ENCODE data around the gene PPP4R3B.

The PPP4R3B gene

GRCh38 chr2:55627915-55628314 is 10.5 kb upstream of the PPP4R3B start:
- Histone ChIP-seq H3K4me3 (ENCODE audit: low read depth, low read length) (no peak overlapping the region), H3K27me3 (ENCODE audit: insufficient read depth, low read depth, severe bottlenecking) (no peaks in the 10 kb centered on the region), H3K27ac (no peak overlapping the region), H3K9me3 (ENCODE audit: severe bottlenecking) (no peaks in the 10 kb centered on the region), H3K36me3 (peaks cover 15% of the 10 kb centered on the region)
- DNase-seq: no peak
- TF ChIP-seq, protein P1, sequence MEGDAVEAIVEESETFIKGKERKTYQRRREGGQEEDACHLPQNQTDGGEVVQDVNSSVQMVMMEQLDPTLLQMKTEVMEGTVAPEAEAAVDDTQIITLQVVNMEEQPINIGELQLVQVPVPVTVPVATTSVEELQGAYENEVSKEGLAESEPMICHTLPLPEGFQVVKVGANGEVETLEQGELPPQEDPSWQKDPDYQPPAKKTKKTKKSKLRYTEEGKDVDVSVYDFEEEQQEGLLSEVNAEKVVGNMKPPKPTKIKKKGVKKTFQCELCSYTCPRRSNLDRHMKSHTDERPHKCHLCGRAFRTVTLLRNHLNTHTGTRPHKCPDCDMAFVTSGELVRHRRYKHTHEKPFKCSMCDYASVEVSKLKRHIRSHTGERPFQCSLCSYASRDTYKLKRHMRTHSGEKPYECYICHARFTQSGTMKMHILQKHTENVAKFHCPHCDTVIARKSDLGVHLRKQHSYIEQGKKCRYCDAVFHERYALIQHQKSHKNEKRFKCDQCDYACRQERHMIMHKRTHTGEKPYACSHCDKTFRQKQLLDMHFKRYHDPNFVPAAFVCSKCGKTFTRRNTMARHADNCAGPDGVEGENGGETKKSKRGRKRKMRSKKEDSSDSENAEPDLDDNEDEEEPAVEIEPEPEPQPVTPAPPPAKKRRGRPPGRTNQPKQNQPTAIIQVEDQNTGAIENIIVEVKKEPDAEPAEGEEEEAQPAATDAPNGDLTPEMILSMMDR (IDR thresholded peaks at IDR 0.05; ENCODE audit: low read depth, low read length): no peak

DNA sequence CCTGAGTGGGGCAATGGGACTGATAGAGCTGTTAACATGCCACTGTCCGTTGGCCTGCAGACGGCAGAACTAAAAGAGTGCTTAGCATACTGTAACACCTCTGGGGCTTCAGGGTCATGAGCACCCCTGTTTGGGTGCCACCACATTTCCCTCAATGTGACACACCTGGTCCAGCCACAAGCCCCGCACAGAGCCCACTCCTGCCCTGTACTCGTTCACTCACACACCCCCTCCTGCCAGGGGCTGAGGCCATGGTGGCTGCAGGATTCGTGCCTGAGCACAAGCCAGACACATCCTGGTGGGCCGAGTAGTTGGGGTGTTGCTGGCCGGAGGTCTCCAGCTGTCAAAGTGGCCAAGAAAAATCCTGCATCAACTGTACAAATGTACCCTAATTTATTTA is 4.4 kb upstream of the PPP4R3B start:
- no peak overlapping the region for H3K27ac ChIP-seq
- peaks cover 9% of the 10 kb centered on the region for H3K36me3 ChIP-seq
- H3K4me3 ChIP-seq (ENCODE audit: low read depth, low read length): no peak overlapping the region
- DNase-seq: no peak
- no peaks in the 10 kb centered on the region for H3K27me3 ChIP-seq (ENCODE audit: insufficient read depth, low read depth, severe bottlenecking)
- TF ChIP-seq, protein P1 (IDR thresholded peaks at IDR 0.05; ENCODE audit: low read depth, low read length): no peak
- H3K9me3 ChIP-seq (ENCODE audit: severe bottlenecking): no peaks in the 10 kb centered on the region

DNA sequence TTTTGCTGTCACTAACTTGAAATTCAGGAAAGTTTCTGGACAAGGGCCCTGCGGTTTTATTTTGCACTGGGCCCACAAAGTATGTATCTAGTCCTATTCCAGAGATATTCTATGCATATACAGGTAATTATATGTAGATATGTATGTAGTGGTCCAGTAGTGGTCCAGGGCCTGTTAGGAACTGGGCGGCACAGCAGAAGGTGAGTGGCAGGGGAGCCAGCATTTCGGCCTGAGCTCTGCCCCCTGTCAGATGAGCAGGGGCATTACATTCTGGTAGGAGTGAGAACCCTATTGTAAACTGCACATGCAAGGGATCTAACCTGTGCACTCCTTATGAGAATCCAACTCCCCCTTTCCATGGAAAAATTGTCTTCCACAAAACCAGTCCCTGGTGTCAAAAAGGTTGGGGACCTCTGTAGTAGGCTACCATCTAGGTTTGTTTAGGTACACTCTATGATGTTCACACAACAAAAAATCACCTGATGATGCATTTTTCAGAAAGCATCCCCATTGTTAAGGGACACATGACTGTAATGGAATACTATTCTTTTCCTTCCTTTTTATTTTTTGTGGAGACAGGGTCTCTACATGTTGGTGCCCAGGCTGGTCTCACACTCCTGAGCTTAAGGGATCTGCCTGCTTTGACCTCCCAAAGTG is 2.8 kb upstream of the PPP4R3B start:
- no peaks in the 10 kb centered on the region for H3K27me3 ChIP-seq (ENCODE audit: insufficient read depth, low read depth, severe bottlenecking)
- peak; percentile 54 for DNase-seq

DNA sequence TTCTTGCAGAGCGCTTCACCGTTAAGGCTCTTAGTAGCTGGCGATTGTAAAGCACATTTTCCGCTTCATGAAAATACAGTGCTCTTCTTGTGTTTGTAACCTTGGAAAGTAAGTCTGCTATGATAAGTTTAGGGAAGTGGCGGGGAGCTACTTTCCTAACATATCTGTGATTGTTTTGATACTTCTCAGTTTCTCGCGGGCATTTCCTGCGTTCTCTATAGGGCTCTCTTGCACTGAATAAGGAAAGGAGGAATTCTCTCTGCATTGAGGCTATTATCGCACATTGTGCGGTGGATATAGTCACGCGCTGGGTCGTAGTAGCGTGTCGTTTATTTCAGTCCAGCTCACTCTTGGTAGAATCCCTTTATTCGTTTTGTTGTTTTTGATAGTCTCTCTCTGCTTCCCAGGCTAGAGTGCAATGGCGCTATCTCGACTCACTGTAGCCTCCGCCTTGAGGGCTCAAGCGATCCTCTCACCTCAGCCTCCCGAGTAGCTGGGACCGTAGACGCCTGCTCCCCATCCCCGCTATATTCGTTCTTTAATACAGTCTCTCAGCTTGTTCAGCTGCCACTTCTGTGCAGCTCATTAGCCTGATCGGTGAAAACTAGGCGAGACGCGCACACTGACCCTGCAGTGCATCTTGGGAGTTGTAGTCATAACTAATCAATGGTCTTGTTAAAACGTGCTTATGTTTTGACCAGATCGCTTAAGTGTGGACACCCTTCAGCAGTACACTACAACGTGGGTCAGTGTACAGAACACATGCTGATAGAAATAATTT is 1.0 kb upstream of the PPP4R3B start:
- Histone ChIP-seq H3K9me3 (ENCODE audit: severe bottlenecking) (no peaks in the 10 kb centered on the region), H3K27ac (peak overlapping the region; percentile 84), H3K27me3 (ENCODE audit: insufficient read depth, low read depth, severe bottlenecking) (no peaks in the 10 kb centered on the region), H3K36me3 (peaks cover 25% of the 10 kb centered on the region), H3K4me3 (ENCODE audit: low read depth, low read length) (peak overlapping the region; percentile 95)
- DNase-seq: peak; percentile 67
- TF ChIP-seq, protein P1 (IDR thresholded peaks at IDR 0.05; ENCODE audit: low read depth, low read length): no peak

More for the DNA sequence above, 2.8 kb upstream of the PPP4R3B start:
- TF ChIP-seq, protein P1 (IDR thresholded peaks at IDR 0.05; ENCODE audit: low read depth, low read length): peak; percentile 59
- Histone ChIP-seq H3K9me3 (ENCODE audit: severe bottlenecking) (no peaks in the 10 kb centered on the region), H3K27ac (no peak overlapping the region), H3K4me3 (ENCODE audit: low read depth, low read length) (no peak overlapping the region), H3K36me3 (peaks cover 12% of the 10 kb centered on the region)

GRCh38 chr2:55618025-55618274 is 528 bp upstream of the PPP4R3B start:
- Histone ChIP-seq H3K4me3 (ENCODE audit: low read depth, low read length) (peak overlapping the region; percentile 95), H3K27me3 (ENCODE audit: insufficient read depth, low read depth, severe bottlenecking) (no peaks in the 10 kb centered on the region), H3K9me3 (ENCODE audit: severe bottlenecking) (no peaks in the 10 kb centered on the region), H3K27ac (peak overlapping the region; percentile 84), H3K36me3 (peaks cover 26% of the 10 kb centered on the region)
- TF ChIP-seq, protein P1 (IDR thresholded peaks at IDR 0.05; ENCODE audit: low read depth, low read length): no peak
- no peak for DNase-seq

Measured in WERI-Rb-1 (cell line).